H9 (cell line): ENCODE results near the gene PNMA1. TPM values are rescaled to one million over a fixed set of nuclear protein-coding genes. Genes with fewer than 3 reads are reported as not detected.

Experiments used
- DNase-seq: peaks from one replicate; pipeline ENCODE4 v3.0.0-alpha.2; 2017
- H2AFZ ChIP-seq: one replicate; pipeline ENCODE4 v1.6.1; 2013; ENCODE audit warnings: mild to moderate bottlenecking, low read length, control low read depth, moderate library complexity
- H2AK5ac ChIP-seq: 2 replicates; pipeline ENCODE4 v1.6.1; 2013; ENCODE audit warnings: low read length, control low read depth, mixed read lengths; ENCODE audit not compliant: insufficient read length
- H2BK120ac ChIP-seq: one replicate; pipeline ENCODE4 v1.6.1; 2013; ENCODE audit warnings: low read depth, mild to moderate bottlenecking, low read length, control low read depth, inconsistent platforms; ENCODE audit not compliant: poor library complexity, severe bottlenecking
- H2BK12ac ChIP-seq: 2 replicates; pipeline ENCODE4 v1.6.1; 2013; ENCODE audit warnings: low read length, control low read depth, mixed read lengths, low read depth; ENCODE audit not compliant: insufficient read length
- H2BK15ac ChIP-seq: 2 replicates; pipeline ENCODE4 v1.6.1; 2013; ENCODE audit warnings: low read depth, low read length, control low read depth
- H2BK20ac ChIP-seq: one replicate; pipeline ENCODE4 v1.6.1; 2013; ENCODE audit warnings: low read depth, mild to moderate bottlenecking, low read length, control low read depth, inconsistent platforms; ENCODE audit not compliant: poor library complexity, severe bottlenecking
- H2BK5ac ChIP-seq: 2 replicates; pipeline ENCODE4 v1.6.1; 2013; ENCODE audit warnings: low read length, control low read depth, mixed read lengths; ENCODE audit not compliant: insufficient read length
- H3K14ac ChIP-seq: 2 replicates; pipeline ENCODE4 v1.6.1; 2013; ENCODE audit warnings: low read length, control low read depth; ENCODE audit not compliant: insufficient read depth
- H3K18ac ChIP-seq: 2 replicates; pipeline ENCODE4 v1.6.1; 2013; ENCODE audit warnings: low read depth, mild to moderate bottlenecking, mixed read lengths, low read length, control low read depth; ENCODE audit not compliant: insufficient read length
- H3K23ac ChIP-seq: 2 replicates; pipeline ENCODE4 v1.6.1; 2013; ENCODE audit warnings: low read length, control low read depth, mixed read lengths, low read depth; ENCODE audit not compliant: insufficient read length
- H3K23me2 ChIP-seq: 2 replicates; pipeline ENCODE4 v1.6.1; 2013; ENCODE audit warnings: low read depth, mild to moderate bottlenecking, mixed read lengths, low read length, control low read depth; ENCODE audit not compliant: insufficient read length, poor library complexity, severe bottlenecking
- H3K27ac ChIP-seq: 2 replicates; pipeline ENCODE4 v1.5.1; 2013; ENCODE audit warnings: low read length, control low read depth, mixed read lengths, low read depth; ENCODE audit not compliant: insufficient read length
- H3K27me3 ChIP-seq: 2 replicates; pipeline ENCODE4 v1.6.1; 2013; ENCODE audit warnings: low read length, control low read depth, inconsistent platforms; ENCODE audit not compliant: insufficient read depth
- H3K4ac ChIP-seq: 2 replicates; pipeline ENCODE4 v1.6.1; 2013; ENCODE audit warnings: low read depth, mild to moderate bottlenecking, control low read depth, inconsistent platforms, low read length, moderate library complexity
- H3K4me1 ChIP-seq: 2 replicates; pipeline ENCODE4 v1.6.1; 2013; ENCODE audit warnings: low read length, control low read depth, inconsistent platforms; ENCODE audit not compliant: insufficient read depth
- H3K4me2 ChIP-seq: 2 replicates; pipeline ENCODE4 v1.6.1; 2013; ENCODE audit warnings: low read length, control low read depth, mixed read lengths; ENCODE audit not compliant: insufficient read length, insufficient read depth
- H3K56ac ChIP-seq: 2 replicates; pipeline ENCODE4 v1.6.1; 2013; ENCODE audit warnings: low read depth, mild to moderate bottlenecking, mixed read lengths, low read length, control low read depth; ENCODE audit not compliant: insufficient read length
- H3K79me1 ChIP-seq: 2 replicates; pipeline ENCODE4 v1.6.1; 2013; ENCODE audit warnings: low read depth, mild to moderate bottlenecking, moderate library complexity, low read length, control low read depth, inconsistent platforms; ENCODE audit not compliant: insufficient read depth, poor library complexity, severe bottlenecking
- H3K79me2 ChIP-seq: 2 replicates; pipeline ENCODE4 v1.6.1; 2013; ENCODE audit warnings: low read length, control low read depth, inconsistent platforms; ENCODE audit not compliant: insufficient read depth
- H3K9ac ChIP-seq: 2 replicates; pipeline ENCODE4 v1.6.1; 2013; ENCODE audit warnings: low read length, control low read depth, mixed read lengths; ENCODE audit not compliant: insufficient read length; ENCODE audit errors: extremely low read depth
- H3K9me3 ChIP-seq: one replicate; pipeline ENCODE4 v1.6.1; 2013; ENCODE audit warnings: low read depth, low read length, inconsistent platforms; ENCODE audit not compliant: control insufficient read depth
- H3T11ph ChIP-seq: one replicate; pipeline ENCODE4 v1.6.1; 2013; ENCODE audit warnings: mild to moderate bottlenecking, low read length, control low read depth, inconsistent platforms
- H4K20me1 ChIP-seq: one replicate; pipeline ENCODE4 v1.6.1; 2013; ENCODE audit not compliant: control insufficient read depth, insufficient read length, insufficient read depth
- H4K5ac ChIP-seq: 2 replicates; pipeline ENCODE4 v1.6.1; 2013; ENCODE audit warnings: low read depth, mild to moderate bottlenecking, mixed read lengths, low read length, control low read depth; ENCODE audit not compliant: insufficient read length
- H4K8ac ChIP-seq: replicated peaks from 2 replicates; pipeline ENCODE4 v1.6.1; 2013; ENCODE audit warnings: low read length, control low read depth, mixed read lengths, low read depth; ENCODE audit not compliant: insufficient read length
- H4K91ac ChIP-seq: 2 replicates; pipeline ENCODE4 v1.6.1; 2013; ENCODE audit warnings: low read depth, mild to moderate bottlenecking, moderate library complexity, mixed read lengths, low read length, control low read depth; ENCODE audit not compliant: insufficient read length
- H3K27ac Mint-ChIP-seq, 3 experiments: 2 replicates in 2 of 3; 3 replicates in 1 of 3; pipeline ENCODE4 v1.8.0; 2020 to 2021; ENCODE audit warnings: mixed read lengths in 3 of 3, mild to moderate bottlenecking in 1 of 3, moderate library complexity in 1 of 3
- H3K27me3 Mint-ChIP-seq: 2 replicates; pipeline ENCODE4 v1.8.0; 2021; ENCODE audit warnings: low read depth, mild to moderate bottlenecking, moderate library complexity, mixed read lengths
- H3K36me3 Mint-ChIP-seq, 3 experiments: 2 replicates in 2 of 3; 3 replicates in 1 of 3; pipeline ENCODE4 v1.8.0; 2020 to 2021; ENCODE audit warnings: low read depth in 3 of 3, mixed read lengths in 3 of 3; ENCODE audit not compliant: insufficient read depth in 1 of 3
- H3K4me1 Mint-ChIP-seq, 2 experiments: 2 replicates each; pipeline ENCODE4 v1.8.0; 2020; ENCODE audit warnings: mixed read lengths in 2 of 2
- H3K4me3 Mint-ChIP-seq, 2 experiments: 2 replicates in 1 of 2; 3 replicates in 1 of 2; pipeline ENCODE4 v1.8.0; 2020 to 2021; ENCODE audit warnings: mild to moderate bottlenecking in 2 of 2, mixed read lengths in 2 of 2, moderate library complexity in 1 of 2
- H3K9me3 Mint-ChIP-seq, 2 experiments: 2 replicates in 1 of 2; 3 replicates in 1 of 2; pipeline ENCODE4 v1.8.0; 2020; ENCODE audit warnings: mild to moderate bottlenecking in 2 of 2, mixed read lengths in 2 of 2, moderate library complexity in 1 of 2
- CTCF ChIP-seq: fragments of 200-600 bp; sonication (generic); conservative IDR thresholded peaks from 3 replicates; pipeline ENCODE4 v1.8.0; 2021; ENCODE audit warnings: antibody characterized with exemption, mild to moderate bottlenecking
- WGBS: extraction: QIAGEN DNeasy Blood & Tissue Kit; methylation state at CpG from one replicate; pipeline ENCODE4 v1.1.7; 2013; ENCODE audit warnings: missing lambda C conversion rate, low lambda C conversion rate, mixed read lengths; ENCODE audit not compliant: insufficient read length; ENCODE audit errors: extremely low coverage; 5-methylcytosine and 5-hydroxymethylcytosine counted together
- total RNA-seq: library from RNA; stranded (reverse); gene quantifications from 2 replicates; pipeline ENCODE4 v1.2.1, GENCODE V29; 2021

PNMA1 gene
- total RNA-seq, 1 experiment from 2014 or later = 56.1 TPM

DNA sequence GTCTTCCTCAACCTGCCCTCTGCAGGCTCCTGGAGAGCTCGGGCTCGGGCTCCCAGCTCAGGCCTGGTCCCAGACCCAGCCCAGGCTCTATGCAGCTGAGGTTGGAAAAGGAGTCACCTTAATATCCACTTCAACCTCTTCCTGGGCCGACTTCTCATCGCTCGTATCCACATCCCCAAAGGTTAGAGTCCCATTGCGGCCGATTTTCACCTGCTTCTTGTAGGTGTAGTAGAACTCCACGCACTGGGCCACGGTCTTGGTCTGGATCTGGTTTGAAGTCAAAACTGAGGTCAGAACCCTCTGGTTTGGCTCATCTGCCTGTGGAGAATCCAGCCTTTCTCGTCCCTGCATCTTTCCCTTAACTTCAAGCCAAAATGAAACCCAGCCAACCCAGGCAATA is 8.4 kb upstream of the PNMA1 start:
- H3K4me1 Mint-ChIP-seq = peaks cover 57 to 58% of the 10 kb centered on the region in 2 experiments
- H3T11ph ChIP-seq = no peak overlapping the region
- H3K27ac Mint-ChIP-seq = no peak overlapping the region
- H3K18ac ChIP-seq = no peak overlapping the region
- no peaks in the 10 kb centered on the region for H3K27me3 ChIP-seq
- H2BK120ac ChIP-seq = no peak overlapping the region
- no CpG with 5 or more reads among the region's 10 CpGs for whole genome bisulfite sequencing
- peaks cover 7% of the 10 kb centered on the region for H3K23me2 ChIP-seq
- H3K9me3 ChIP-seq = no peaks in the 10 kb centered on the region
- no peak overlapping the region for H3K23ac ChIP-seq
- no peak for TF ChIP-seq CTCF
- no peaks in the 10 kb centered on the region for H3K79me1 ChIP-seq
- no peak overlapping the region for H3K4me2 ChIP-seq
- no peak overlapping the region for H2AFZ ChIP-seq
- H3K79me2 ChIP-seq = no peaks in the 10 kb centered on the region
- no peak overlapping the region for H4K91ac ChIP-seq
- no peak overlapping the region for H3K4me3 Mint-ChIP-seq
- H2BK5ac ChIP-seq = no peak overlapping the region
- no peaks in the 10 kb centered on the region for H4K20me1 ChIP-seq
- no peak overlapping the region for H4K5ac ChIP-seq
- H3K36me3 Mint-ChIP-seq = peaks cover 4 to 18% (median 12%) of the 10 kb centered on the region in 3 experiments
- no peak overlapping the region for H2AK5ac ChIP-seq
- peaks cover 6% of the 10 kb centered on the region; the same call in 1 of the 2 replicates for H3K4me1 ChIP-seq
- DNase-seq = no peak
- no peak overlapping the region for H2BK20ac ChIP-seq
- no peaks in the 10 kb centered on the region for H3K9me3 Mint-ChIP-seq
- no peak overlapping the region for H3K4ac ChIP-seq
- H3K27ac ChIP-seq = no peak overlapping the region
- no peak overlapping the region for H3K9ac ChIP-seq
- H3K14ac ChIP-seq = no peak overlapping the region
- H2BK12ac ChIP-seq = no peak overlapping the region
- no peak overlapping the region for H4K8ac ChIP-seq
- H2BK15ac ChIP-seq = no peak overlapping the region
- peaks cover 3% of the 10 kb centered on the region; the same call in 1 of the 2 replicates for H3K27me3 Mint-ChIP-seq
- no peak overlapping the region for H3K56ac ChIP-seq
